Measurements from ENCODE around the gene ATAT1. TPM values are rescaled to one million over a fixed set of nuclear protein-coding genes. Genes with fewer than 3 reads are reported as not detected.

Gene ATAT1
- total and polyA plus RNA-seq, 2 of the 13 experiments (the other 11 are each of a cell fraction or from before 2014, with no cell fraction given) = 9.2 to 23.6 TPM

DNA sequence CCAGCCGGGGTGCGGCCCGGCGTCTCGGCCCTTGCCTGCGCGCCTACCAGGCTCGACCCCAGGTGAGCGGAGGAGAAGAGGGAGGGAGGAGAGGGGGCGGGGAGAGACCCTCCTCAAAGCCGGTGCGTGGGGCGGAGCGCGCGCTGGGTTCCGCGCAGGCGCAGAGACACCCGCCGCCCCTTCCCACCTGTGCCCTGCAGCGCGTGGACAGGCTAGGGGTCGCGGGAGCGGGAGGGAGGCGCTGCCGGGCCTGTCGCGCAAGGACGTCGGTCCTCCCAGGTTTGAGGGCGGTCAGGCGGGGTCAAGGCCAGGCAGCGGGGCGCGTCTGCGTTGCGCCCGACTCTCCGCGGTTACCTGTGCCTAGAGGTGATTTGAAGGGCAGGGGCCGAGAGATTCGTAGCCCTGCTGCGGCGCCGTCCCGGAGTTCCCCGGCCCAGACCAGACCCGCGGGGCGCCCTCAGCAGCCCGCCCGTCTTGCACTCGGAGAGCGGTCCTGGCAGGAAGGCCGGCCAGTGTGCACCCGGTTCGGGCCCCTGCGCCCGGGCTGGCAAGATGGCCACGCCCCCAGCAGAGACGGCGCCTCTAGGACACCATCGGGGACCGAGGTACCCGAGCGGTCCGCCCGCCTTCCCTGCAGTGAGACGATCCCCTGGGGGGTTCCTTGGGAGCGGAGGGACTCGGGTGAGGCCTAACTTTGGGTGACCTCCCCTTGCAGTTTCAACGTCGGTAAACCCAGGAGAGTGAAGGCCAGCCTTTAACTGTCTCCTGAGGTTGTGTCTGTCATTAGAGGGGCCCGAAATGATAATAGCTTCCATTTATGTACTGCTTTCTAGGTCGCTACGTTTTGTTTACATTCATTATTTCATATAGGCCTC lies 20.8 kb downstream of the ATAT1 start (continued):
- peak; percentile 96 for TF ChIP-seq MYPOP (CRISPR knock-in tag; IDR thresholded peaks at IDR 0.05)
- peak; percentile 90 for TF ChIP-seq ZNF317 (CRISPR knock-in tag; IDR thresholded peaks at IDR 0.05)
- TF ChIP-seq KDM2A (CRISPR knock-in tag; IDR thresholded peaks at IDR 0.05; ENCODE audit: borderline replicate concordance, low read depth) = peak; percentile 99
- TF ChIP-seq, protein P1, sequence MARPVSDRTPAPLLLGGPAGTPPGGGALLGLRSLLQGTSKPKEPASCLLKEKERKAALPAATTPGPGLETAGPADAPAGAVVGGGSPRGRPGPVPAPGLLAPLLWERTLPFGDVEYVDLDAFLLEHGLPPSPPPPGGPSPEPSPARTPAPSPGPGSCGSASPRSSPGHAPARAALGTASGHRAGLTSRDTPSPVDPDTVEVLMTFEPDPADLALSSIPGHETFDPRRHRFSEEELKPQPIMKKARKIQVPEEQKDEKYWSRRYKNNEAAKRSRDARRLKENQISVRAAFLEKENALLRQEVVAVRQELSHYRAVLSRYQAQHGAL (CRISPR knock-in tag; IDR thresholded peaks at IDR 0.05; ENCODE audit: not compliant biosample characterization) = peak; percentile 84
- peak; percentile 96 for TF ChIP-seq KDM3A (CRISPR knock-in tag; IDR thresholded peaks at IDR 0.05; ENCODE audit: low read depth)
- TF ChIP-seq EEA1 (CRISPR knock-in tag; IDR thresholded peaks at IDR 0.05; ENCODE audit: borderline replicate concordance) = peak; percentile 91
- peak; percentile 97 for TF ChIP-seq IKZF4 (CRISPR knock-in tag; IDR thresholded peaks at IDR 0.05; ENCODE audit: borderline replicate concordance, low read depth, not compliant biosample characterization)
- TF ChIP-seq, protein P2, sequence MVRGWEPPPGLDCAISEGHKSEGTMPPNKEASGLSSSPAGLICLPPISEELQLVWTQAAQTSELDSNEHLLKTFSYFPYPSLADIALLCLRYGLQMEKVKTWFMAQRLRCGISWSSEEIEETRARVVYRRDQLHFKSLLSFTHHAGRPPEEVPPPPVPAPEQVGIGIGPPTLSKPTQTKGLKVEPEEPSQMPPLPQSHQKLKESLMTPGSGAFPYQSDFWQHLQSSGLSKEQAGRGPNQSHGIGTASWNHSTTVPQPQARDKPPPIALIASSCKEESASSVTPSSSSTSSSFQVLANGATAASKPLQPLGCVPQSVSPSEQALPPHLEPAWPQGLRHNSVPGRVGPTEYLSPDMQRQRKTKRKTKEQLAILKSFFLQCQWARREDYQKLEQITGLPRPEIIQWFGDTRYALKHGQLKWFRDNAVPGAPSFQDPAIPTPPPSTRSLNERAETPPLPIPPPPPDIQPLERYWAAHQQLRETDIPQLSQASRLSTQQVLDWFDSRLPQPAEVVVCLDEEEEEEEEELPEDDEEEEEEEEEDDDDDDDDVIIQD (CRISPR knock-in tag; IDR thresholded peaks at IDR 0.05; ENCODE audit: low read depth) = 0 out of 2 replicates have a peak, but pooled peaks have one; percentile 9
- TF ChIP-seq KDM1A (CRISPR knock-in tag; IDR thresholded peaks at IDR 0.05) = peak; percentile 7; the same call in 1 of the 2 replicates
- TF ChIP-seq TCF12 (IDR thresholded peaks at IDR 0.05) = no peak
- peak; percentile 97 for TF ChIP-seq TCF12 (CRISPR knock-in tag; IDR thresholded peaks at IDR 0.05)
- TF ChIP-seq ZNF552 (CRISPR knock-in tag; IDR thresholded peaks at IDR 0.05; ENCODE audit: borderline replicate concordance) = peak; percentile 81
- peak; percentile 58; the same call in 1 of the 2 replicates for TF ChIP-seq ZNF614 (CRISPR knock-in tag; IDR thresholded peaks at IDR 0.05; ENCODE audit: borderline replicate concordance)
- no peak for TF ChIP-seq SOX6 (IDR thresholded peaks at IDR 0.05)
- TF ChIP-seq SOX6 (CRISPR knock-in tag; IDR thresholded peaks at IDR 0.05) = peak; percentile 92
- no peak for TF ChIP-seq ZFP36L1 (CRISPR knock-in tag; IDR thresholded peaks at IDR 0.05)
- TF ChIP-seq NR2F1 (CRISPR knock-in tag; IDR thresholded peaks at IDR 0.05) = peak; percentile 88 to 94
- TF ChIP-seq ZNF572 (CRISPR knock-in tag; IDR thresholded peaks at IDR 0.05) = peak; percentile 95
- TF ChIP-seq ZNF709 (CRISPR knock-in tag; IDR thresholded peaks at IDR 0.05) = peak; percentile 91; the same call in 1 of the 2 replicates
- TF ChIP-seq, protein P3, sequence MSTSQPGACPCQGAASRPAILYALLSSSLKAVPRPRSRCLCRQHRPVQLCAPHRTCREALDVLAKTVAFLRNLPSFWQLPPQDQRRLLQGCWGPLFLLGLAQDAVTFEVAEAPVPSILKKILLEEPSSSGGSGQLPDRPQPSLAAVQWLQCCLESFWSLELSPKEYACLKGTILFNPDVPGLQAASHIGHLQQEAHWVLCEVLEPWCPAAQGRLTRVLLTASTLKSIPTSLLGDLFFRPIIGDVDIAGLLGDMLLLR (CRISPR knock-in tag; IDR thresholded peaks at IDR 0.05) = peak; percentile 94; the same call in 1 of the 2 replicates
- TF ChIP-seq SSRP1 (CRISPR knock-in tag; IDR thresholded peaks at IDR 0.05) = no peak
- 0 out of 2 replicates have a peak, but pooled peaks have one; percentile 14 for TF ChIP-seq GTF2F1 (IDR thresholded peaks at IDR 0.05; ENCODE audit: low read length)
- no peak for TF ChIP-seq ATM (IDR thresholded peaks at IDR 0.05; ENCODE audit: borderline replicate concordance)
- peak; percentile 95; the same call in 1 of the 2 replicates for TF ChIP-seq ARHGAP35 (CRISPR knock-in tag; IDR thresholded peaks at IDR 0.05; ENCODE audit: borderline replicate concordance)
- 0 out of 2 replicates have a peak, but pooled peaks have one; percentile 37 for TF ChIP-seq CENPT (CRISPR knock-in tag; IDR thresholded peaks at IDR 0.05; ENCODE audit: low read depth)
- no peak for TF ChIP-seq ZNF496 (CRISPR knock-in tag; IDR thresholded peaks at IDR 0.05; ENCODE audit: insufficient replicate concordance)
- TF ChIP-seq NBN (conservative IDR thresholded peaks at IDR 0.05) = no peak
